Stimulated activated CD4-positive, alpha-beta T cell treated with anti-CD3 and anti-CD28 coated beads, Interleukin-4, amount 100 ng/mL, for 48 hours (primary cell): Measurements from ENCODE around the gene RACGAP1.

Source experiments
- DNase-seq, 2 donors: peaks; one replicate each; pipeline ENCODE4 v3.0.0-alpha.2; 2020; ENCODE audit warnings: low read depth in 2 of 2

Gene RACGAP1

GRCh38 chr12:50056639-50056976 lies 31.3 kb upstream of the RACGAP1 start:
- DNase-seq, result no peak

GRCh38 chr12:50055831-50056638 lies 30.7 kb upstream of the RACGAP1 start:
- DNase-seq, result peak; percentile 42 to 47

DNA sequence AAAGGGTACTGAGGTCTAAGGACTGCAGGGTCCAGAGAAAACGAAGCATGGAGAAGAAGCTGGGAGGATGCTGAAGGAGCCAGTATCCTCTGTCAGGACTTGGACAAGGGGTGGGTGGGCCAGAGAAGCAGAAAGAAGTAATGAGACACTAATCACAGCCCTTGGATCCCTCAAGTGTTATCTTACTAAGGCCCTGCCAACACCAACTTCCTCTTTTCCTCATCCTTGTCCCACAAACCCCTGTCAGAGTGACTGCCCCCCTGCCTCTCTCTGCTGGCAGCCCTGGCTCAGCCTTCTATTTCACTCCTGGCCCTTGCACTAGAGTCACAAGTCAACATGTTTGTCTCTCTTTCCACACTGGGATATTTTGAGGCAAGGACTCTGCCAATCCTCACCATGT lies 28.3 kb upstream of the RACGAP1 start:
- no peak for DNase-seq

- no peak for DNase-seq
Measured at GRCh38 chr12:50052964-50053363, 27.7 kb upstream of the RACGAP1 start.

DNA sequence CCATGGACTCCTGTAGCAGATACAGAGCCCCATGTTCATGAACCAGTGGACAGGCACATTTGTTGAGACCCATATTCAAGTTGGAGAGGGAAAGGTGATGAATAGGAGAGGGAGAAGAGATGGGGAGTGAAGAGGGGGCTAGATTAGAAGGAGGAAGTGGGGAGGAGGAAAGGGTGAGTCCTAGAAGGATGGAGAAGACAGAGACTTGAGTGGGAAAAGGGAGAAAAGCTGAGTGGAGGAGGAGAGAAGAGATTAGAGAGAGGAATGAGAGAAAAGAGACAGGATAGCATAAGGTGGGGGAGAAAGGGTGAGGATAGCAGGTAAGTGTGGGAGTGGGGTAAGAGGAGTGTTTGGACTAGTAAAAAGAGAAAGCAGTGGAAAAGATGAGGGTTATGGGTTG lies 27.2 kb upstream of the RACGAP1 start:
- DNase-seq, result no peak

DNA sequence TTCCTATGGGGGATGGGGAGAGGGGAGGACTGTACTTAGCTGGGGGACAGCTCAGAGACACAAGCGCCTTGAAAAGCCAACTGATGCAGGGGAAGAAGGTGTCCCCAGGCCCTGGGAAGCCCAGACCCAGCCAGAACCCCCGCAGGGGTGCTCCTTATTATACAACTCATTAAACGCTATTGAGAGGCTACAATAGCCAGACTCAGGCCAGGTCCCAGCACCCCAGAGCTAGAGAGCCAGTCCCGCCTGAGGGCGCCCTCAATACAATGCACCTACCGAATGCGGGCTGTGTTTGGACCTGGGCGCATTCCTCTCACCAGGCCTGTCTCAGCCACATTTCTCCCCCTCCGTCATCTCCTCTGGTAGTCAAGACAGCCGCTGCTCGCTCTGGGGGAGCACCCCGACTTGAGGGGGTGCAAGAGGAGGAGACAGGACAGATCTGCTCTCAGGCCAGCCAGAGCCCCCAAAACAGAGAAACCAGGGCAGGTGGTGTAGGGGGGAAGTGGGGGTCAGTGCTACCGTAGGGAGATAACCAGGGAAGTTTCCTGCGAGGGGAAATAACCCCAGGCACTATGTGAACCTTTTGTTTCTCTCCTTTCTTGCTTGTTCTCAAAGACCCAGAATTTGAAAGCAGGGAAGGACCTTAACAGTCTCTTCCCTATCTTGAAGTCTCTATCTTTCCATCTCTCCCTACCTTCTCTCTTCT lies 26.0 kb upstream of the RACGAP1 start:
- no peak for DNase-seq

- no peak for DNase-seq
Measured at GRCh38 chr12:50050410-50051098, 25.3 kb upstream of the RACGAP1 start.

DNA sequence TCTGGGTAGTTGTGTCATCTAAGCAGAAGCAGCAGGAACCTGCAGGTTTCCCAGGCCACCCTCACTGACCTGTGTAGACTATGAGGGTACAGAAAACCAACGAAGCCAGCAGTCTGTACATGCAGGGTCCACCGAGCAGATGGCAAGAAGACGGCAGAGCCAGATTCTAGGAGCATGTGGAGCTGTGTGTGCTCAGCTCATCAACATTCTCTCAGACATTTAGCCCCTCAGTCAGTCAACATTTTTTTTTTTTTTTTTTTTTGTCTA lies 24.8 kb upstream of the RACGAP1 start:
- no peak for DNase-seq

- DNase-seq, result no peak
Measured at GRCh38 chr12:50049254-50050118, 24.2 kb upstream of the RACGAP1 start.

DNA sequence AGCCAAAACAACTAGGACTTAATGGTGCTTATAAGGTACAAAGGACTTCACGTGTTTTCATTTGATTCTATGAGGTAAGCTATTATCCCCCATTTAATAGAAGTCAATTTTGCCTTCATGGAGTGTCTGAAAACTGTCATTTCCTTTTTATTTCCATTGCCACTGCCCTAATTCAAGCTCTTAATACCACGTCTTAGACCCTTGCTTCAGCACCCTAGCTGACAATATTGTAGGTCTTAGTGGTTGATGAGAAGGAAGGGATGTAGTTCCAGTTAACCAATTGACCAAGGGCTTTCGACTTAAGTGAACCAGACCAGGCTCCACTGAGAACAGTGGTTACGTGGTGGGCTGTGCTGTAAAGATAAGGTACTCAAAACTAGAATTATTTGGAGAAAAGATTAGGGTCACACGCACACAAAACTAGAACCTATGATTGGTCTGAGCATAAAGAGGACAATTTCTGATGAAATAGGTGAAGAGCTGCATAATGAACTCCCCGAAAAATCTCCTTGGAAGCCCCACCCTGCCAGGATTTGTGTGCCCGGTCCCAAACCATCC lies 22.5 kb upstream of the RACGAP1 start:
- DNase-seq, result no peak

- DNase-seq, result no peak
Measured at GRCh38 chr12:50043854-50044253, 18.6 kb upstream of the RACGAP1 start.

DNA sequence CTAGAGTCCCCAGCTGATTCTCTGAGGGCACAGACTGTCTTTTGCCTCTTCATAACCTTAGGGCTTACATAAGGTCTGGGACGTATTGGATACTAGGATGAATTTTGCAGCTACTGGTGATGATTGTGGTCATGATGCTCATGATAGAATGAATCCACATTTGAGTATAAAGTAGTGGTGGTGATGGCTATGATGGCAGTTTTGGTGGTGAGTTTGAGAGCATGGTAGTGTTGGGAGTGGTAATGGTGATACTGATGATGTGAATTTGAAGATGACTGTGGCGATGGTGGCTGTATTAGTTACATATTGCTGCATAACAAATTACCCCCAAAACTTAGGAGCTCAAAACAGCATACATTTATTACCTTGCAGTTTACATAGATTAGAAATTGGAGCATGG lies 18.0 kb upstream of the RACGAP1 start:
- DNase-seq, result no peak

- DNase-seq, result no peak
Measured at GRCh38 chr12:50042693-50043092, 17.4 kb upstream of the RACGAP1 start.

GRCh38 chr12:50041962-50042361 lies 16.7 kb upstream of the RACGAP1 start:
- no peak for DNase-seq

- DNase-seq, result no peak
Measured at GRCh38 chr12:50041062-50041860, 16.0 kb upstream of the RACGAP1 start.

DNA sequence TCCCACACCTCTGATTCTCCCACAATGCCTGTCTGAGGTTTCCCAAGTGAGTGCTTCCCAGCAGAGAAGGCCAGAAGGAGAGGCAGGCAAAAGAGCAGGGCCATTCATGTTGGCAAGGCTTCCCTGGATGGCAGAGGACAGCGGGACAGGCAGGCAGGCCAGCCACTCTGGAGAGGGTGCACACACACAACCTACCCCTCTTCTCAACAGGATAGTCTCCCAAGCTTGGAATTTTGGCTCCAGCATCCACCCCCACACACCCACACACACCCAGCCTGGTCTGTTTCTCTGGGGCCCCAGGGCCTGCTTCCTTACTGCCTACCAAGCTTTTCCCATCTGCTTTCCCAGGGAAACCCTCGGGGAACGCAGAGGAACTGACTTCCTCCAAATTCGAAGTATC lies 15.4 kb upstream of the RACGAP1 start:
- no peak for DNase-seq

DNA sequence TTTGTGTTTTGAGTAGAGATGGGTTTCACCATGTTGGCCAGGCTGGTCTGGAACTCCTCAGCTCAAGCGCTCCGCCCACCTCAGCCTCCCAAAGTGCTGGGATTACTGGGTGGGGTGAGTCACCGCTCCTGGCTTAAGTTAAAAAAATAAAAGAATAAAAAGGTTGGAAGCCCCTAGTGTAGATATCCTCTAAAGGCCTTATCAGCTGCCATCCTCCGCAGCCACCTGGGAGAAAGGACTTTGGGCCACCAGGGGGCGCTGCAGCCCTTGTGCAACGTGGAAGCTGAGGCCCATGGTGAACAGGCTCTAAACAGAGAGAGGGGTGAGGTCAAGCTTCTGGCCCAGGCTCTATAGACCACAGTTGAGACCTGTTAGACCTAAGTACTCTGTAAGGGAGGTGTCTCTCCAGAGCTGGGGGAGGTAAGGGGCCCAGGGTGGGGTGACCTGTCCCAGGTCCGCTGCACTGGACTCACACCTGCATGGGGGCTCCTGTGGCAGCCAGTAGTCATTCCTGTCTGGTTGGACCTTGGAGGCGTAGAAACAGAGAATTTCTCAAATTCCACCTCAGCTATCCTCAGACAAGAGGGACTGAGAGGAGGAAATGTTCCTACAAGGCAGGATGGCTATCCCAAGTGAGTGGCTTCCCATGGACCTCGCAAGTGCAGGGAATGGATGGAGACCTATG lies 14.0 kb upstream of the RACGAP1 start:
- DNase-seq, result peak; percentile 84 to 98

GRCh38 chr12:50038336-50038735 lies 13.0 kb upstream of the RACGAP1 start:
- DNase-seq, result no peak

DNA sequence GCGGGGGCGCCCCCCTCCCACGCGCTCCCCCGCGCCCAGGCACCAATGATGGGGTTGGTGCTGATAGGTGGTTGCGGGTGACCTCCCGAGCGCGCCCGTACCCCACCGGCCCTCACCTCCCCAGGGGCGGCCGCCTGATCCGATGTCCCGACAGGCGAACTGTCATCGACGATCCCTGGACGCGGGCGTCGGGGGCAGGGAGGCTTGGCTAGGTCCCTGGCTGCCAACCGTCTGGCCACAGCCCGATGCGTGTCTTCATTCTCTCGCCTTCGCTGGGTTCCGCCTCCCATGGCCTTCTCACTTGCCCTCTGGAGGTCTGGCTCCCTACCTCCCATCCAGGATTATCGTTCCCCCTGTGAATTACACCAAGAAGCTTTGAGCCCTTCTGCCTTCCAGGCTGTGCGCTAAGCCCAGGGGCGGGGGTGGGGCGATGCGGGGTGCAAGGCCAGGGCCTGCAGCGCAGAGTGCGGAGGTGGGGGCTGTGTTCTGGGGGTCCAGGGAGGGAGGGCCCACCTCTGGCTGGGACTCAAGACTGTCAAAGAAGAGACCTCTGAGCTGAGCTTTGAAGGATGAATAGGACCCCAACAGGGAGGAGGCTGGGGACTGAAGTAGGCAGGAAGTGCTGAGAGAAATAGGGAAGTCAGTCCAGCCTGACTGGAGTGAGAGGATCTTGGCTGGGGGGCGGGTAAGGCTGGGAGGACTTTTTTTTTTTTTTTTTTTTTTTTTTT lies 7.7 kb upstream of the RACGAP1 start:
- DNase-seq, result no peak

DNA sequence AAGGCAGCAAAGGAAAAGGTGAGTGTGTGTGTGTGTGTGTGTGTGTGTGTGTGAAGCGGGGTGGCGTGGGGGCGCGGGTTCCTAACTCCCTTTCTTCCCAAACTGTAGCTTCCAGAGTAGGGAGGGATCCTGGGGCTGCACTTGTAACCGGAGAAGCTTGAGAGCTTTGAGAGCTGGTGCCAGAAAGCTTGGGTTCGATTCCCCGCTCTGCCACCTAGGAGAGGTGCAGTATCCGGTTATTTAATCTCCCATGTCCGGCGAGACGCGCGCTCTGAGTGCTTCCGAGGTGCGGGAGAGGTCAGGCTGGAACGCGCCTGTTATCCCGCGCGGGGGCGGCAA lies 7.2 kb upstream of the RACGAP1 start:
- DNase-seq, result no peak
